PC-9 (cell line): ENCODE data around the gene LIN37. TPM values are rescaled to one million over a fixed set of nuclear protein-coding genes. Genes with fewer than 3 reads are reported as not detected.

Experiments
- BruUV-seq: library from RNA; stranded (reverse); fragments of 400-500 nt; replicated peaks from 2 replicates; lab custom pipeline; 2021; lab: Mats Ljungman, UMichigan
- CTCF ChIA-PET: fragments of 300-600 bp; sonication (Branson Sonifier 250); formaldehyde crosslinking; loops from one replicate; lab custom pipeline; 2022; ENCODE audit warnings: antibody characterized with exemption; lab: Charles Lee
- POLR2A ChIA-PET: fragments of 300-600 bp; sonication (Branson Sonifier 250); formaldehyde crosslinking; loops from one replicate; lab custom pipeline; 2022; ENCODE audit warnings: antibody characterized with exemption; ENCODE audit not compliant: unreplicated experiment; lab: Charles Lee
- DNase-seq, 2 experiments: peaks; one replicate each; pipeline versions ENCODE4 v3.0.0 to v3.0.0-alpha.2; 2015 to 2022; ENCODE audit warnings: mixed read lengths in 1 of 2
- H2AFZ ChIP-seq: fragments of 200-600 bp; sonication (generic); 2 replicates; pipeline ENCODE4 v1.8.1; 2017; ENCODE audit warnings: antibody characterized with exemption
- H3F3A ChIP-seq: fragments of 200-600 bp; sonication (generic); 2 replicates; pipeline ENCODE4 v1.8.1; 2017; ENCODE audit warnings: antibody characterized with exemption, mild to moderate bottlenecking, low read depth; ENCODE audit not compliant: insufficient read depth
- H3K27ac ChIP-seq: fragments of 200-600 bp; sonication (generic); 2 replicates; pipeline ENCODE4 v1.6.1; 2016; ENCODE audit warnings: mixed run types
- H3K27me3 ChIP-seq: fragments of 200-600 bp; sonication (generic); 2 replicates; pipeline ENCODE4 v1.6.1; 2016; ENCODE audit warnings: low read depth, mixed run types; ENCODE audit not compliant: insufficient read depth
- H3K36me3 ChIP-seq: fragments of 200-600 bp; sonication (generic); 2 replicates; pipeline ENCODE4 v1.6.1; 2016; ENCODE audit warnings: low read depth, mixed run types
- H3K4me1 ChIP-seq: fragments of 200-600 bp; sonication (generic); replicated peaks from 2 replicates; pipeline ENCODE4 v1.6.1; 2016; ENCODE audit warnings: mixed run types; ENCODE audit not compliant: insufficient read depth
- H3K4me2 ChIP-seq: fragments of 200-600 bp; sonication (generic); 2 replicates; pipeline ENCODE4 v1.6.1; 2017; ENCODE audit warnings: mixed run types
- H3K4me3 ChIP-seq: fragments of 200-600 bp; sonication (generic); 2 replicates; pipeline ENCODE4 v1.6.1; 2016; ENCODE audit warnings: mixed run types
- H3K79me2 ChIP-seq: fragments of 200-600 bp; sonication (generic); 2 replicates; pipeline ENCODE4 v1.6.1; 2017; ENCODE audit warnings: low read depth, mixed run types
- H3K9me2 ChIP-seq: fragments of 200-600 bp; sonication (generic); 2 replicates; pipeline ENCODE4 v1.8.1; 2017; ENCODE audit warnings: mild to moderate bottlenecking; ENCODE audit not compliant: insufficient read depth
- H3K9me3 ChIP-seq: fragments of 200-600 bp; sonication (generic); 2 replicates; pipeline ENCODE4 v1.8.1; 2016; ENCODE audit warnings: low read depth; ENCODE audit not compliant: insufficient read depth
- H4K20me1 ChIP-seq: fragments of 200-600 bp; sonication (generic); 2 replicates; pipeline ENCODE4 v1.8.1; 2017; ENCODE audit not compliant: insufficient read depth
- CTCF ChIP-seq: fragments of 200-600 bp; sonication (generic); conservative IDR thresholded peaks from 2 replicates; pipeline ENCODE4 v1.6.1; 2017; ENCODE audit warnings: mixed run types, antibody characterized with exemption, mild to moderate bottlenecking, moderate library complexity
- EZH2 ChIP-seq: fragments of 200-600 bp; sonication (generic); IDR thresholded peaks from 2 replicates; pipeline ENCODE4 v1.8.0; 2017; ENCODE audit warnings: antibody characterized with exemption, low read depth
- intact Hi-C: fragments of 100-400 bp; cut with micrococcal nuclease; formaldehyde crosslinking; loops from one replicate; pipeline ENCODE4 v1.10.0; 2022; ENCODE audit not compliant: unreplicated experiment
- total RNA-seq: library from RNA; stranded (reverse); gene quantifications from 2 replicates; pipeline ENCODE4 v1.2.3, GENCODE V29; 2021

Gene LIN37
- total RNA-seq, 1 experiment from 2014 or later, result 17.0 TPM

- intact Hi-C loops, result no loop called here
- no peak overlapping the region for H3K27ac ChIP-seq
- H3K27me3 ChIP-seq, result no peaks in the 10 kb centered on the region
- BruUV-seq, result no TSS peak
- no peaks in the 10 kb centered on the region for H3K9me2 ChIP-seq
- H3K79me2 ChIP-seq, result peaks cover 7% of the 10 kb centered on the region
- no peak overlapping the region for H3K4me2 ChIP-seq
- no peak overlapping the region for H3K4me3 ChIP-seq
- TF ChIP-seq EZH2, result no peak
- TF ChIP-seq CTCF, result no peak
- H2AFZ ChIP-seq, result no peak overlapping the region
- no peaks in the 10 kb centered on the region for H3K9me3 ChIP-seq
- no peaks in the 10 kb centered on the region; the same call in 1 of the 2 replicates for H3K36me3 ChIP-seq
- H3K4me1 ChIP-seq, result no peaks in the 10 kb centered on the region
- peaks cover 4% of the 10 kb centered on the region; the same call in 1 of the 2 replicates for H4K20me1 ChIP-seq
- ChIA-PET POLR2A (no interaction called here), CTCF (no interaction called here)
- no peaks in the 10 kb centered on the region for H3F3A ChIP-seq
- no peak for DNase-seq
These were observed 23.8 kb upstream of the LIN37 start for GRCh38 chr19:35724560-35724959.

DNA sequence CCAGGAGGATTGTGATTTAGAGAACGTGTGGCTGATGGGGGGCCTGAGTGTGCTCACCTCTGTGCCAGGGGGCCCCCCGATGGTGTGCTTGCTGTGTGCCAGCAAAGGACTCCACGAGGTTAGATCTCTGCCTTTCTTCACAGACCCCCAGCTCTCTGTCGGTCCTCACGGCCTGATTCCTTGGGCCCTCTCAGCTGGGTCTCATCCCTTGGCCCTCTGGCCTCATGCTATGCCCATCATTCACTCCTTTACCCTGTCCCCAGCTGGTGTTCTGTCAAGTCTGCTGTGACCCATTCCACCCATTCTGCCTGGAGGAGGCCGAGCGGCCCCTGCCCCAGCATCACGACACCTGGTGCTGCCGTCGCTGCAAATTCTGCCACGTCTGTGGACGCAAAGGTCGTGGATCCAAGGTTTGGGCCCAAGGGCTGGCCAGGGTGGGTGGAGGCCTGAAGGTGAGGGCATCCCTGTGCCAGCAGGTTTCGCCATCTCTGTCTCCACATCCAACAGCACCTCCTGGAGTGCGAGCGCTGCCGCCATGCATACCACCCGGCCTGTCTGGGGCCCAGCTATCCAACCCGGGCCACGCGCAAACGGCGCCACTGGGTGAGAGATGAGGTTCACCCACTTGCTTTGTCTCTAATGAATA, 23.0 kb upstream of the LIN37 start:
- no TSS peak for BruUV-seq
- intact Hi-C loops, result no loop called here
- Histone ChIP-seq H3K9me3 (no peaks in the 10 kb centered on the region), H3K27ac (no peak overlapping the region), H3K36me3 (no peaks in the 10 kb centered on the region; the same call in 1 of the 2 replicates), H3K4me1 (no peaks in the 10 kb centered on the region), H2AFZ (no peak overlapping the region), H3K4me3 (no peak overlapping the region), H3K9me2 (no peaks in the 10 kb centered on the region), H3K27me3 (no peaks in the 10 kb centered on the region), H3K4me2 (no peak overlapping the region), H3F3A (no peaks in the 10 kb centered on the region), H3K79me2 (no peaks in the 10 kb centered on the region), H4K20me1 (no peaks in the 10 kb centered on the region)
- POLR2A ChIA-PET, result no interaction called here
- DNase-seq, result no peak
- CTCF ChIA-PET, result no interaction called here
- no peak for TF ChIP-seq EZH2
- no peak for TF ChIP-seq CTCF

GRCh38 chr19:35727053-35727955, 21.1 kb upstream of the LIN37 start:
- no peaks in the 10 kb centered on the region for H4K20me1 ChIP-seq
- H3K9me3 ChIP-seq, result no peaks in the 10 kb centered on the region
- BruUV-seq, result no TSS peak
- H3K36me3 ChIP-seq, result no peaks in the 10 kb centered on the region; the same call in 1 of the 2 replicates
- POLR2A ChIA-PET, result no interaction called here
- no peaks in the 10 kb centered on the region for H3K9me2 ChIP-seq
- no peaks in the 10 kb centered on the region for H3K79me2 ChIP-seq
- TF ChIP-seq CTCF, result no peak
- TF ChIP-seq EZH2, result no peak
- H3K4me3 ChIP-seq, result no peak overlapping the region
- DNase-seq, result no peak
- H3K27me3 ChIP-seq, result no peaks in the 10 kb centered on the region
- intact Hi-C loops, result no loop called here
- CTCF ChIA-PET, result interaction anchor here (0.6 kb wide), 1 partner anchor 566 kb away, joined by 7 read pairs; no protein-coding TSS in a partner anchor
- H3K27ac ChIP-seq, result no peak overlapping the region
- H3K4me2 ChIP-seq, result no peak overlapping the region
- no peaks in the 10 kb centered on the region for H3F3A ChIP-seq
- H3K4me1 ChIP-seq, result no peaks in the 10 kb centered on the region
- H2AFZ ChIP-seq, result no peak overlapping the region
